Keratinocyte (primary cell): ENCODE measurements around the gene VSIR. TPM values are rescaled to one million over a fixed set of nuclear protein-coding genes. Genes with fewer than 3 reads are reported as not detected.

Experiments used
- DNase-seq: peaks from one replicate; pipeline ENCODE4 v3.0.0-alpha.2; 2011; ENCODE audit warnings: low read depth, missing footprints, low spot score
- FAIRE-seq: peaks from 2 replicates; lab custom pipeline; 2011; peaks lifted over from hg19 to GRCh38; lab: Jason Lieb, UNC
- H2AFZ ChIP-seq: 2 replicates; pipeline ENCODE4 v1.6.0; 2012; ENCODE audit warnings: low read length, control low read depth, inconsistent platforms; ENCODE audit not compliant: control insufficient read depth
- H3K27ac ChIP-seq: 2 replicates; pipeline ENCODE4 v1.5.1; 2011; ENCODE audit warnings: low read length; ENCODE audit not compliant: control insufficient read depth, insufficient read depth
- H3K27me3 ChIP-seq: 3 replicates; pipeline ENCODE4 v1.6.0; 2011; ENCODE audit warnings: low read length; ENCODE audit not compliant: control insufficient read depth, insufficient read depth; ENCODE audit errors: extremely low read depth
- H3K36me3 ChIP-seq, 2 experiments: 2 replicates in 1 of 2; 3 replicates in 1 of 2; pipeline ENCODE4 v1.5.1; 2011; ENCODE audit warnings: low read length in 2 of 2, mild to moderate bottlenecking in 1 of 2; ENCODE audit not compliant: control insufficient read depth in 2 of 2, insufficient read depth in 2 of 2; ENCODE audit errors: extremely low read depth in 1 of 2
- H3K4me1 ChIP-seq: 3 replicates; pipeline ENCODE4 v1.5.1; 2011; ENCODE audit warnings: low read length; ENCODE audit not compliant: control insufficient read depth, insufficient read depth; ENCODE audit errors: extremely low read depth
- H3K4me2 ChIP-seq: 3 replicates; pipeline ENCODE4 v1.6.0; 2011; ENCODE audit warnings: low read depth, low read length; ENCODE audit not compliant: control insufficient read depth, insufficient read depth; ENCODE audit errors: extremely low read depth
- H3K4me3 ChIP-seq, 3 experiments: fragments of 200-600 bp in 1 of 3; sonication (generic) in 1 of 3; 2 replicates in 2 of 3; 3 replicates in 1 of 3; pipeline ENCODE4 v1.5.1; 2011 to 2016; ENCODE audit warnings: low read length in 3 of 3, mild to moderate bottlenecking in 3 of 3, control low read depth in 2 of 3, inconsistent platforms in 1 of 3, low read depth in 1 of 3, mixed read lengths in 1 of 3, mixed run types in 1 of 3, moderate library complexity in 1 of 3; ENCODE audit not compliant: control insufficient read depth in 2 of 3, insufficient read depth in 2 of 3; ENCODE audit errors: extremely low read depth in 1 of 3
- H3K79me2 ChIP-seq: 2 replicates; pipeline ENCODE4 v1.6.0; 2012; ENCODE audit warnings: low read length; ENCODE audit not compliant: control insufficient read depth, insufficient read depth
- H3K9ac ChIP-seq: 3 replicates; pipeline ENCODE4 v1.6.0; 2011; ENCODE audit warnings: low read length; ENCODE audit not compliant: control insufficient read depth, insufficient read depth; ENCODE audit errors: extremely low read depth
- H3K9me1 ChIP-seq: 3 replicates; pipeline ENCODE4 v1.6.0; 2011; ENCODE audit warnings: low read length; ENCODE audit not compliant: control insufficient read depth, insufficient read depth; ENCODE audit errors: extremely low read depth
- H3K9me3 ChIP-seq: 2 replicates; pipeline ENCODE4 v1.5.1; 2012; ENCODE audit warnings: low read depth, low read length; ENCODE audit not compliant: control insufficient read depth
- H4K20me1 ChIP-seq: 3 replicates; pipeline ENCODE4 v1.6.0; 2011; ENCODE audit warnings: low read length; ENCODE audit not compliant: control insufficient read depth, insufficient read depth; ENCODE audit errors: extremely low read depth
- CTCF ChIP-seq, 3 experiments: IDR thresholded peaks in 1 of 3; conservative IDR thresholded peaks in 1 of 3; optimal IDR thresholded peaks in 1 of 3; 2 replicates in 2 of 3; 3 replicates in 1 of 3; pipeline versions ENCODE3 to v1.5.1; 2011; ENCODE audit warnings: low read length in 3 of 3, mild to moderate bottlenecking in 3 of 3, moderate library complexity in 2 of 3, control low read depth in 1 of 3, inconsistent platforms in 1 of 3; ENCODE audit not compliant: insufficient read depth in 2 of 3; ENCODE audit errors: extremely low read depth in 1 of 3
- EZH2 ChIP-seq: IDR thresholded peaks from one replicate; pipeline ENCODE4 v1.6.1; 2012; ENCODE audit warnings: inconsistent platforms, mild to moderate bottlenecking, low read length, moderate library complexity
- dilution Hi-C: fragments of 300-500 bp; cut with MboI; formaldehyde crosslinking; loops from one replicate; pipeline ENCODE4 v1.7.0; 2020; ENCODE audit warnings: low sequenced_read_pairs; ENCODE audit not compliant: extremely low pct_ligation_motif_present
- polyA plus RNA-seq, 5 experiments: library from polyadenylated mRNA; depleted of rRNA in 3 of 5; stranded (reverse) in 3 of 5; stranded (forward) in 1 of 5; unstranded in 1 of 5; fragments of >200 nt; gene quantifications; 1 replicate in 1 of 5; 2 replicates in 3 of 5; 3 replicates in 1 of 5; pipeline versions ENCODE4 v1.2.1 to v1.2.3, GENCODE V29; 2011 to 2012; ENCODE audit warnings: missing spikeins in 2 of 5, low read depth in 1 of 5, low replicate concordance in 1 of 5

VSIR gene
- polyA plus RNA-seq, 1 donor (not counting 4 experiments of a cell fraction or from before 2014, with no cell fraction given) = 8.1 TPM

GRCh38 chr10:71744897-71745663, 28.2 kb downstream of the VSIR start:
- Histone ChIP-seq H3K4me2 (no peak overlapping the region), H3K9me3 (no peaks in the 10 kb centered on the region), H3K27ac (no peak overlapping the region), H2AFZ (no peak overlapping the region), H3K36me3 (no peaks in the 10 kb centered on the region), H3K79me2 (no peaks in the 10 kb centered on the region), H3K4me3 (no peak overlapping the region), H3K9me1 (no peaks in the 10 kb centered on the region), H3K27me3 (no peaks in the 10 kb centered on the region), H4K20me1 (no peaks in the 10 kb centered on the region), H3K9ac (no peak overlapping the region), H3K4me1 (peaks cover 36% of the 10 kb centered on the region)
- dilution Hi-C loops = no loop called here
- DNase-seq (no peak), FAIRE-seq (no peak)
- TF ChIP-seq CTCF (optimal IDR thresholded peaks at IDR 0.05 in 1 of 3, IDR thresholded peaks at IDR 0.05 in 1 of 3, conservative IDR thresholded peaks at IDR 0.05 in 1 of 3; ENCODE audit: extremely low read depth in 1 of 3, insufficient read depth in 2 of 3, low read length in 3 of 3) (no peak), EZH2 (no peak)

DNA sequence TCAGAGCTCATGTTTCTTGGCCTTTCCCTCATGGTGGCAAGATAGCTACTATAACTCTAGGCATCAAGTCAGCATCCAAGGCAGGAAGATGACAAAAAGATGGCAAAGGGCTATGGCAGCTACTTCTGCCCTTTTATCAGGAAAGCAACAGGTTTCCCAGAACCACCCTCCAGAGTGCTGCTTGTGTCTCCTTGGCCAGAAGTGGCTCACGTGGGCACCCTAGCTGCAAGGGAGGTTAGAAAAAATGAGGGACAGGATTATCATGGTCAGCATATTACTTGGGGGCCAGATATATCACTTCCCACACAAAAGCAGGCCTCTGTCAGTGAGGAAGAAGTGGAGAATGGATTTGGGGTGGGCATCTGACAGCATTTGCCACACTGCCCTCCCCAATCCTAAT, 29.5 kb downstream of the VSIR start:
- no peak for TF ChIP-seq EZH2
- TF ChIP-seq CTCF (optimal IDR thresholded peaks at IDR 0.05 in 1 of 3, IDR thresholded peaks at IDR 0.05 in 1 of 3, conservative IDR thresholded peaks at IDR 0.05 in 1 of 3; ENCODE audit: extremely low read depth in 1 of 3, insufficient read depth in 2 of 3, low read length in 3 of 3) = no peak
- Histone ChIP-seq H3K4me2 (no peak overlapping the region), H3K79me2 (no peaks in the 10 kb centered on the region), H2AFZ (no peak overlapping the region), H3K9me1 (no peaks in the 10 kb centered on the region), H3K9ac (no peak overlapping the region), H3K4me3 (no peak overlapping the region), H4K20me1 (no peaks in the 10 kb centered on the region), H3K27ac (no peak overlapping the region), H3K27me3 (no peaks in the 10 kb centered on the region), H3K9me3 (no peaks in the 10 kb centered on the region), H3K4me1 (peaks cover 46% of the 10 kb centered on the region), H3K36me3 (no peaks in the 10 kb centered on the region)
- FAIRE-seq (no peak), DNase-seq (no peak)
- dilution Hi-C loops = no loop called here
